ENCODE data around the gene FOLR1. TPM values are rescaled to one million over a fixed set of nuclear protein-coding genes. Genes with fewer than 3 reads are reported as not detected.
"Not testable (repeated sequence)": the region's sequence is repeated elsewhere in the genome, so short reads cannot be mapped to it uniquely, and the experiment has no call there.

Gene FOLR1
- total and polyA plus RNA-seq, 11 donors, result 0.08 to 0.79 (median 0.30) TPM; not detected in 7

DNA sequence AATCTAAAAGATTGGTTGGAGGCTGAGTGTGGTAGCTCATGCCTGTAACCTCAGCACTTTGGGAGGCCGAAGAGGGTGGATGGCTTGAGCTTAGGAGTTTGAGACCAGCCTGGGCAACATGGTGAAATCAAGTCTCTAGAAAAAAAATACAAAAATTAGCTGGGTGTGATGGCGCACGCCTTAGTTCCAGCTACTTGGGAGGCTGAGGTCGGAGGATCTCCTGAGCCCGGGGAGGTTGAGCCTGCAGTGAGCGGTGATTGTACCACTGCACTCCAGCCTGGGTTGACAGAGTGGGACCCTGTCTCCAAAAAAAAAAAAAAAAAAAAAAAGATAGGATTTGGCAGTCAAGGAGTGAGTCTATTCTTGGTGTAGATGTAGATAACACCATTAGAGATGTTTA, 10.6 kb downstream of the FOLR1 start:
- no peaks in the 10 kb centered on the region for H3K9me3 ChIP-seq
- no peak for ATAC-seq
- WGBS, 4 donors, result 93 to 98% (median 96%) methylated on average over 6 of the region's 6 CpGs
- TF ChIP-seq, protein P1, sequence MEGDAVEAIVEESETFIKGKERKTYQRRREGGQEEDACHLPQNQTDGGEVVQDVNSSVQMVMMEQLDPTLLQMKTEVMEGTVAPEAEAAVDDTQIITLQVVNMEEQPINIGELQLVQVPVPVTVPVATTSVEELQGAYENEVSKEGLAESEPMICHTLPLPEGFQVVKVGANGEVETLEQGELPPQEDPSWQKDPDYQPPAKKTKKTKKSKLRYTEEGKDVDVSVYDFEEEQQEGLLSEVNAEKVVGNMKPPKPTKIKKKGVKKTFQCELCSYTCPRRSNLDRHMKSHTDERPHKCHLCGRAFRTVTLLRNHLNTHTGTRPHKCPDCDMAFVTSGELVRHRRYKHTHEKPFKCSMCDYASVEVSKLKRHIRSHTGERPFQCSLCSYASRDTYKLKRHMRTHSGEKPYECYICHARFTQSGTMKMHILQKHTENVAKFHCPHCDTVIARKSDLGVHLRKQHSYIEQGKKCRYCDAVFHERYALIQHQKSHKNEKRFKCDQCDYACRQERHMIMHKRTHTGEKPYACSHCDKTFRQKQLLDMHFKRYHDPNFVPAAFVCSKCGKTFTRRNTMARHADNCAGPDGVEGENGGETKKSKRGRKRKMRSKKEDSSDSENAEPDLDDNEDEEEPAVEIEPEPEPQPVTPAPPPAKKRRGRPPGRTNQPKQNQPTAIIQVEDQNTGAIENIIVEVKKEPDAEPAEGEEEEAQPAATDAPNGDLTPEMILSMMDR (IDR thresholded peaks at IDR 0.05), result no peak
- no peak for TF ChIP-seq POLR2A (IDR thresholded peaks at IDR 0.05)
- H3K27me3 ChIP-seq, result no peaks in the 10 kb centered on the region
- H3K4me3 ChIP-seq, result no peak overlapping the region
- no peak for DNase-seq
- no peak overlapping the region for H3K27ac ChIP-seq
- intact Hi-C loops (cut with DNase I), result no loop called here
- H3K36me3 ChIP-seq, result no peaks in the 10 kb centered on the region
- H3K4me1 ChIP-seq, result peaks cover 0 to 17% (median 0%) of the 10 kb centered on the region in 12 donors

DNA sequence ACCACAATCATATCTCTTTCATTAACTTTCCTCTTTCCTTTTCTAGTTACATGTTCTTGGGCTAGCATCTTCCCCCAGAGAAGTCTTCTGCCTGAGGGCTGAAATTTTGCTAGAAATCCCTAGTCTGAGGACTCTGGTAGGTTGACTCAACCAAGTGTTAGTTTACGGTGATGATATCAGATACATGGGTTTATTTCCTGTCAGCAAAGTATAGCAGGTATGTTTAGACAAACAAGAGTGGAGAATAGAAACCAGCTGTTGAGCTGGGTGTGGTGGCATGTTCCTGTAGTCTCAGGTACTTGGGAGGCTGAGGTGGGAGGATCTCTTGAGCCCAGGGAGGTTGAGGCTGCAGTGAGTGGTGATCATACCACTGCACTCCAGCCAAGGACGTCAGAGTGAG, 11.2 kb downstream of the FOLR1 start:
- ATAC-seq (no peak), DNase-seq (no peak)
- TF ChIP-seq, protein P1 (IDR thresholded peaks at IDR 0.05), result no peak
- TF ChIP-seq POLR2A (IDR thresholded peaks at IDR 0.05), result no peak
- Histone ChIP-seq H3K4me1 (peaks cover 0 to 23% (median 0%) of the 10 kb centered on the region in 12 donors), H3K9me3 (no peaks in the 10 kb centered on the region), H3K27me3 (no peaks in the 10 kb centered on the region), H3K36me3 (no peaks in the 10 kb centered on the region), H3K4me3 (no peak overlapping the region), H3K27ac (no peak overlapping the region)
- WGBS, 4 donors, result 68 to 77% (median 73%) methylated on average over 2 of the region's 2 CpGs
- intact Hi-C loops (cut with DNase I), result no loop called here

DNA sequence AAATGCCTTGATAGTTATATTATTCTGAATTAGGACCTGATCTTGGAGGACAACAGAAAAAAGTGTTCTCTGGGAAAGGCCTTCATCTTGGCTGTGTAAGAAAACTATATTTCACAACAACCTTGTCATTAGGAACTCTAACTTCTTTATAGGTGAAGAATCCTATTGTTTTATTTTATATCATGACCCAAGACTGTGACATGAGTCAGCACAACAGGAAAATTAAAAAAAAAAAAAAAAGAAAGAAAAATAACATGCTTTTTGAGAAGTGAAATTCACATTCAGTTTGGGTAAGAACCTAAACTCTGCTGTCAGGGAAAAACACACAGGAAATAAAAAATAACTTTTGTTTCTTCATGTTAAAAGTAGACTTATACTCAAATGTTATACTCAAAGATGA, 12.9 kb downstream of the FOLR1 start:
- DNase-seq (no peak), ATAC-seq (no peak)
- peaks cover 0 to 36% (median 0%) of the 10 kb centered on the region in 12 donors for H3K4me1 ChIP-seq
- peaks cover 0 to 12% (median 6%) of the 10 kb centered on the region in 12 donors for H3K9me3 ChIP-seq
- intact Hi-C loops (cut with DNase I), result no loop called here
- no peaks in the 10 kb centered on the region for H3K36me3 ChIP-seq
- TF ChIP-seq, protein P1 (IDR thresholded peaks at IDR 0.05), result no peak
- TF ChIP-seq POLR2A (IDR thresholded peaks at IDR 0.05), result no peak
- H3K27ac ChIP-seq, result peak overlapping the region in 1 of 12 donors; percentile 29
- no peaks in the 10 kb centered on the region for H3K27me3 ChIP-seq
- no peak overlapping the region for H3K4me3 ChIP-seq

DNA sequence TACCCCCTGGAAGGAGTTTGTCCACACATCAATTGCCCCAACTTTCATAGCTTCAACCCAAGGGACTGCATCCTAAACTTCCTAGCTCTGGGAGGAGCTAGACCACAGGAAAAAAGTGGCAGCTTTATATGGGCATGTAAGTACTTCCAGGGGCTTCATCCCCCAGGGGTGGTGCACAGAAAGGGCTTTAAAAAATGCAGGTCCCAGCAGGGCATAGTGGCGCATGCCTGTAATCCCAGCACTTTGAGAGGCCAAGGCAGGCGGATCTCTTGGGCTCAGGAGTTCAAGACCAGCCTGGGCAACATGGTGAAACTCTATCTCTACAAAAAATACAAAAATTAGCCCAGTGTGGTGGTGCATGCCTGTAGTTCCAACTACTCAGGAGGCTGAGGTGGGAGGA, 14.9 kb downstream of the FOLR1 start:
- Histone ChIP-seq H3K4me1 (peaks cover 0 to 36% (median 0%) of the 10 kb centered on the region in 12 donors), H3K9me3 (peaks cover 0 to 20% (median 7%) of the 10 kb centered on the region in 12 donors)
- ATAC-seq; DNase-seq; H3K36me3 ChIP-seq; intact Hi-C loops (cut with DNase I); H3K27ac ChIP-seq; H3K4me3 ChIP-seq; H3K27me3 ChIP-seq: not testable (repeated sequence)
- 78 to 94% (median 90%) methylated on average over 2 of the region's 2 CpGs for WGBS, 4 donors

DNA sequence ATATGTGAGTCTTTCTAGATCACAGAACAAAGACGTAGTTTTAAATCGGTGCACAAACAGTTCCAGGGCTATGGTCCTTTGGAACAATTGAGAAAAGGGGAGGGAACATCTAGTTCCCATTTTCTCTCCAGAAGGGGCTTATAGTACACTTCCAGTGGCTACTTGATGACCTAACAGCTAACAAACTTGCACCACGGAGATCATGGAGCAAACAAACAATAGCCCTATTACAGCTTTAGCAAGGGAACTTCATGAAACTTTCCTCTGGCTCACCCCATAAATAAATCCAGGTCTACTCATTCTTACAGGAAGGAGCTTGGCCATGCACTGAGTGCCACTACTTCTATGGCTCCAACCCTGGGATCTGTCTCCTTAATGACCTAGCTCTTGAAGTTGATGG, 16.3 kb downstream of the FOLR1 start:
- no peak overlapping the region for H3K27ac ChIP-seq
- H3K36me3 ChIP-seq, result no peaks in the 10 kb centered on the region
- peaks cover 0 to 6% (median 0%) of the 10 kb centered on the region in 9 donors for H3K27me3 ChIP-seq
- no peak for TF ChIP-seq POLR2A (IDR thresholded peaks at IDR 0.05)
- TF ChIP-seq, protein P1 (IDR thresholded peaks at IDR 0.05), result no peak
- intact Hi-C loops (cut with DNase I), result no loop called here
- 72 to 88% (median 84%) methylated on average over 3 of the region's 3 CpGs for WGBS, 4 donors
- ATAC-seq (no peak), DNase-seq (peak in 1 of 5 donors; percentile 2)
- no peak overlapping the region for H3K4me3 ChIP-seq
- peaks cover 0 to 36% (median 0%) of the 10 kb centered on the region in 12 donors for H3K4me1 ChIP-seq
- peaks cover 0 to 20% (median 7%) of the 10 kb centered on the region in 12 donors for H3K9me3 ChIP-seq
